ENCODE data around the gene KRTAP10-1.

KRTAP10-1 gene

DNA sequence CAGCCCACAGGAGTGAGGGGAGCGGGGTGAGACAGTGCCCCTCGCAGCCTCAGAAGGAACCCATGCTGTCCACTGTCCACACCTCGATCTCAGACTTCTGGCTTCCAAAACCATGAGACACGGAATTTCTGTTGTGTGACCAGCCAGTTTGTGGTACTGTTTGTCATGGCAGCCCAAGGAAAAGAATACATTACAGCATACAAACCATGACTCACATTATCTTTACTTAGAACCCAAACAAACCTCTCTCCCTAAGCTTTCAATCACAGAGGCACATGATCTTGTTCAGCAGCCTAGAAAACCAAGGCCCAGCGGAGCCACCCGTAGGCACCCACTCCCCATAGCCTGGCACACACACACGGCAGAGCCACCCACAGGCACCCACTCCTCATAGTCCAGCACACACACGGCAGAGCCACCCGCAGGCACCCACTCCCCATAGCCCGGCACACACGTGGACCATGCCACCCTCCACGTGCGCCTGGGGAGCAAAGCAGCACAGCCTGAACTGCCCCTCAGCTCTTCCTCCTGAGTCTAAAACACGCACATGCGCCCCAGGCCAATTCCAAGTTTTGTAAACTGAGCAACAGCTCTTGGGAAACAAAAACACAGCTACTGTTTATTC, 33.1 kb upstream of the KRTAP10-1 start:
- Histone ChIP-seq H3K4me3 (ENCODE audit: low read depth, low read length, poor library complexity, severe bottlenecking) (no peak overlapping the region), H3K27ac (ENCODE audit: low read depth, low read length, poor library complexity, severe bottlenecking) (no peak overlapping the region), H3K27me3 (ENCODE audit: insufficient read depth, low read length) (peaks cover 8% of the 10 kb centered on the region; the same call in 1 of the 2 replicates), H2AFZ (ENCODE audit: low read length) (no peak overlapping the region), H3K4me2 (ENCODE audit: low read length) (no peak overlapping the region), H3K79me2 (ENCODE audit: insufficient read depth, low read length) (no peaks in the 10 kb centered on the region), H3K9me2 (ENCODE audit: low read depth, low read length) (no peaks in the 10 kb centered on the region), H3K9ac (ENCODE audit: low read length) (no peak overlapping the region), H4K20me1 (ENCODE audit: insufficient read depth, low read length) (no peaks in the 10 kb centered on the region), H3F3A (ENCODE audit: insufficient read depth, low read length) (no peaks in the 10 kb centered on the region), H3K36me3 (ENCODE audit: insufficient read depth, low read length) (no peaks in the 10 kb centered on the region; the same call in 1 of the 2 replicates), H3K9me3 (ENCODE audit: low read length) (peaks cover 4% of the 10 kb centered on the region; the same call in 1 of the 2 replicates), H3K4me1 (ENCODE audit: insufficient read depth, low read length, severe bottlenecking) (no peaks in the 10 kb centered on the region)
- no peak for TF ChIP-seq EZH2 (IDR thresholded peaks at IDR 0.05; ENCODE audit: borderline replicate concordance, low read length)

DNA sequence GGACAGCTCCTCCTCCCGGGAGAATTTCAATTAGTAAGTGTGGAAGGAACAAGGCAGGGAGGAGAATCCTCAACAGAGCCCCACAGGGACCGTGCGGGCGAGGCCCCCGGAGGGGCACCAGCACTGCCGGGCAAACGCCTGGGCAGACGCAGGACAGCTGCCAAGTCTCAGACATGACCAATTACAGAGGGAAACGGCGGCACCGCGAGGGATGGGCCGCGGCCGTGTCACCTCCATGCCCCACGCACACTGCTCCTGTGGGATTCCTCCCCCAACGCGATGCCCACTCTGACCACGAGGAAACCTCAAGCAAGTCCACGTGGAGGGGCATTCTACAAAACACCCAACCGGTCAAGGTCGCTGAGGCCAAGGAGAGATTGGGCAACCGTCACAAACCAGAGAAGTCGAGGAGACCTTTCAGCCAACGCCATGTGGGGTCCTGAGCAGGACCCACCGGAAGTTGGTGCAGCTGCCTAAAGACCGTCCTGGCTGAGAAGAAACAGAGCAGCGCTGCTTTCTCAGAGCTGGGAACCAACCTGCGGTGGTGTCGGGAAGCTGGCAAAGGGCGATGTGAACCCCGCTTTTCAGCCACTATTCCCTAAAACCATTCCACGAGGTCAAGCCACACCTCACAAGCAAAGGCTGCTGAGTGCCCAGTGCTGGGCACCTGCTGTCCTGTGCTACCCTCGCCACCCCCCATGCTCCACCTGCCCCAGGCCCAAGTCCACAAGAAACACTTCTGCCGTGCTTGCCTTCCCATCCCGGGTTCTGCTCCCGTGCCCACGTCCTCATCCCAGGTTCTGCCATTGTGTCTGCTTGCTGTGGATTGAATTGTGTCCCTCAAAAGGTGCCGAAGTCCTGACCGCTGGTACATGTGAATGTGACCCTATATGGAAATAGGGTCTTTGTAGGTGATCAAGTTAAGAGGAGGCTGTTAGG, 32.1 kb upstream of the KRTAP10-1 start:
- Histone ChIP-seq H3K9ac (ENCODE audit: low read length) (no peak overlapping the region), H4K20me1 (ENCODE audit: insufficient read depth, low read length) (no peaks in the 10 kb centered on the region), H3K36me3 (ENCODE audit: insufficient read depth, low read length) (no peaks in the 10 kb centered on the region; the same call in 1 of the 2 replicates), H3K4me1 (ENCODE audit: insufficient read depth, low read length, severe bottlenecking) (no peaks in the 10 kb centered on the region), H3F3A (ENCODE audit: insufficient read depth, low read length) (no peaks in the 10 kb centered on the region), H3K27ac (ENCODE audit: low read depth, low read length, poor library complexity, severe bottlenecking) (no peak overlapping the region), H2AFZ (ENCODE audit: low read length) (no peak overlapping the region), H3K27me3 (ENCODE audit: insufficient read depth, low read length) (peaks cover 8% of the 10 kb centered on the region; the same call in 1 of the 2 replicates), H3K79me2 (ENCODE audit: insufficient read depth, low read length) (no peaks in the 10 kb centered on the region), H3K9me3 (ENCODE audit: low read length) (peaks cover under 1% of the 10 kb centered on the region; the same call in 1 of the 2 replicates), H3K4me2 (ENCODE audit: low read length) (no peak overlapping the region), H3K4me3 (ENCODE audit: low read depth, low read length, poor library complexity, severe bottlenecking) (no peak overlapping the region), H3K9me2 (ENCODE audit: low read depth, low read length) (no peaks in the 10 kb centered on the region)
- no peak for TF ChIP-seq CTCF (IDR thresholded peaks at IDR 0.05; ENCODE audit: low read length)
- no peak for TF ChIP-seq EZH2 (IDR thresholded peaks at IDR 0.05; ENCODE audit: borderline replicate concordance, low read length)

- Histone ChIP-seq H3K9me2 (ENCODE audit: low read depth, low read length) (no peaks in the 10 kb centered on the region), H3K9me3 (ENCODE audit: low read length) (no peaks in the 10 kb centered on the region), H4K20me1 (ENCODE audit: insufficient read depth, low read length) (no peaks in the 10 kb centered on the region), H3K79me2 (ENCODE audit: insufficient read depth, low read length) (no peaks in the 10 kb centered on the region), H2AFZ (ENCODE audit: low read length) (no peak overlapping the region), H3K27me3 (ENCODE audit: insufficient read depth, low read length) (peaks cover 8% of the 10 kb centered on the region; the same call in 1 of the 2 replicates), H3K4me1 (ENCODE audit: insufficient read depth, low read length, severe bottlenecking) (no peaks in the 10 kb centered on the region), H3K27ac (ENCODE audit: low read depth, low read length, poor library complexity, severe bottlenecking) (no peak overlapping the region), H3K9ac (ENCODE audit: low read length) (no peak overlapping the region), H3K36me3 (ENCODE audit: insufficient read depth, low read length) (no peaks in the 10 kb centered on the region), H3K4me2 (ENCODE audit: low read length) (no peak overlapping the region), H3F3A (ENCODE audit: insufficient read depth, low read length) (no peaks in the 10 kb centered on the region), H3K4me3 (ENCODE audit: low read depth, low read length, poor library complexity, severe bottlenecking) (no peak overlapping the region)
- TF ChIP-seq EZH2 (IDR thresholded peaks at IDR 0.05; ENCODE audit: borderline replicate concordance, low read length) = no peak
- no peak for TF ChIP-seq CTCF (IDR thresholded peaks at IDR 0.05; ENCODE audit: low read length)
Measured at GRCh38 chr21:44571296-44571695, 31.3 kb upstream of the KRTAP10-1 start.

Data from OCI-LY1 (cell line).